GM12878 (cell line): ENCODE results near the gene UBALD2. TPM values are rescaled to one million over a fixed set of nuclear protein-coding genes. Genes with fewer than 3 reads are reported as not detected.

Experiments
- ATF7 ChIP-seq: fragments of 450-650 bp; IDR thresholded peaks from 2 replicates; pipeline ENCODE4 v1.6.1; 2016; ENCODE audit warnings: low read depth, mild to moderate bottlenecking
- CREM ChIP-seq: IDR thresholded peaks from 2 replicates; pipeline ENCODE4 v1.6.1; 2014; ENCODE audit warnings: antibody characterized with exemption, low read depth
- E2F4 ChIP-seq: IDR thresholded peaks from 2 replicates; pipeline ENCODE4 v1.6.1; 2012; ENCODE audit warnings: low read depth, low read length, improper control_type of control experiment
- ETV6 ChIP-seq, 2 experiments: fragments of 450-650 bp in 1 of 2; IDR thresholded peaks in 1 of 2; conservative IDR thresholded peaks in 1 of 2; 2 replicates each; pipeline ENCODE4 v1.6.1; 2014; ENCODE audit warnings: antibody characterized with exemption in 1 of 2, borderline replicate concordance in 1 of 2, low read depth in 1 of 2, mild to moderate bottlenecking in 1 of 2, moderate library complexity in 1 of 2
- IKZF2 ChIP-seq, 2 experiments: fragments of 450-650 bp; IDR thresholded peaks; 2 replicates each; pipeline ENCODE4 v1.6.1; 2017; ENCODE audit warnings: mild to moderate bottlenecking in 2 of 2, moderate library complexity in 2 of 2
- JUNB ChIP-seq: IDR thresholded peaks from 2 replicates; pipeline ENCODE4 v1.6.1; 2016; ENCODE audit warnings: antibody characterized with exemption, mild to moderate bottlenecking
- JUND ChIP-seq: IDR thresholded peaks from 2 replicates; pipeline ENCODE4 v1.6.1; 2012; ENCODE audit warnings: low read depth, mild to moderate bottlenecking, low read length, improper control_type of control experiment, moderate library complexity
- MTA3 ChIP-seq: IDR thresholded peaks from 2 replicates; pipeline ENCODE4 v1.6.1; 2012; ENCODE audit warnings: low read length, inconsistent platforms, borderline replicate concordance
- NBN ChIP-seq: fragments of 450-650 bp; IDR thresholded peaks from 2 replicates; pipeline ENCODE4 v1.6.1; 2016
- PAX5 ChIP-seq: IDR thresholded peaks from 2 replicates; pipeline ENCODE4 v1.6.1; 2011; ENCODE audit warnings: low read depth, low read length, borderline replicate concordance
- PAX8 ChIP-seq: fragments of 450-650 bp; IDR thresholded peaks from 2 replicates; pipeline ENCODE4 v1.6.1; 2017; ENCODE audit warnings: mild to moderate bottlenecking, moderate library complexity
- RCOR1 ChIP-seq: conservative IDR thresholded peaks from 2 replicates; pipeline ENCODE4 v1.6.1; 2012; ENCODE audit warnings: low read depth, low read length, improper control_type of control experiment
- SIN3A ChIP-seq: IDR thresholded peaks from 2 replicates; pipeline ENCODE4 v1.6.1; 2012; ENCODE audit warnings: low read depth, low read length, improper control_type of control experiment
- ZBTB4 ChIP-seq: fragments of 450-650 bp; formaldehyde crosslinking; IDR thresholded peaks from 2 replicates; pipeline ENCODE4 v1.4.0; 2022; ENCODE audit warnings: mild to moderate bottlenecking, moderate library complexity
- polyA plus RNA-seq, 11 experiments: library from polyadenylated mRNA; depleted of rRNA in 4 of 11; unstranded in 6 of 11; stranded (reverse) in 5 of 11; fragments of >200 nt; fragmentation: Nextera tagmentation in 4 of 11; fragmentation: Illumina TruSeq in 1 of 11; extraction: Ambion mirVana in 4 of 11; extraction: Trizol in 1 of 11; gene quantifications; 1 replicate in 1 of 11; 2 replicates in 10 of 11; pipeline versions ENCODE4 v1.2.1 to v1.2.3, GENCODE V29; 2011 to 2016; ENCODE audit warnings: inconsistent platforms in 2 of 11, missing spikeins in 2 of 11, low read depth in 1 of 11
- total RNA-seq, 4 experiments: library from RNA; depleted of rRNA in 3 of 4; stranded (reverse); fragments of >200 nt in 3 of 4; fragmentation: Illumina TruSeq in 1 of 4; extraction: Trizol in 1 of 4; gene quantifications; 2 replicates each; pipeline versions ENCODE4 v1.2.1 to v1.2.3, GENCODE V29; 2013 to 2021
- TF ChIP-seq, protein P1 (sequence below): fragments of 450-650 bp; IDR thresholded peaks from 2 replicates; pipeline ENCODE4 v1.6.1; 2017; ENCODE audit warnings: mild to moderate bottlenecking, moderate library complexity
- TF ChIP-seq, protein P2 (sequence below): IDR thresholded peaks from 2 replicates; pipeline ENCODE4 v1.6.1; 2012; ENCODE audit warnings: low read depth, low read length, improper control_type of control experiment
- TF ChIP-seq, protein P3 (sequence below): fragments of 450-650 bp; IDR thresholded peaks from 2 replicates; pipeline ENCODE4 v1.6.1; 2016; ENCODE audit warnings: mild to moderate bottlenecking
- TF ChIP-seq, protein P4 (sequence below): fragments of 450-650 bp; IDR thresholded peaks from 2 replicates; pipeline ENCODE4 v1.6.1; 2017; ENCODE audit warnings: mild to moderate bottlenecking, low read depth, inconsistent platforms; ENCODE audit not compliant: poor library complexity, severe bottlenecking

The UBALD2 gene
- total and polyA plus RNA-seq, 10 of the 15 experiments (the other 5 are each of a cell fraction or from before 2014, with no cell fraction given): 2.8 to 165 (median 20.6) TPM

DNA sequence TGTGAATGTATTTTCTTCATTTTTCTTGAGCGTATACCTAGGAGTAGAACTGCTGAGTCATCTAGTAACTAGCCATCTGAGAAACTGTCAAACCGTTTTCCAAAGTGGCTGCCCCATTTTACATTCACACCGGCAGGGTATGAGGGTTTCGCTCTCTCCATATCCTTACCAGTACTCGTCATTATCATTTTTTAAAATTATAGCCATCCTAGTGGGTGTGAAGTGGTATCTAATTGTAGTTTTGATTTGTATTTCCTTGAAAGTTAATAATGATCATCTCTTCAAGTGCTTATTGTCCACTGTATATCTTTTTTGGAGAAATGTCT is 30.8 kb upstream of the UBALD2 start (continued):
- TF ChIP-seq, protein P1, sequence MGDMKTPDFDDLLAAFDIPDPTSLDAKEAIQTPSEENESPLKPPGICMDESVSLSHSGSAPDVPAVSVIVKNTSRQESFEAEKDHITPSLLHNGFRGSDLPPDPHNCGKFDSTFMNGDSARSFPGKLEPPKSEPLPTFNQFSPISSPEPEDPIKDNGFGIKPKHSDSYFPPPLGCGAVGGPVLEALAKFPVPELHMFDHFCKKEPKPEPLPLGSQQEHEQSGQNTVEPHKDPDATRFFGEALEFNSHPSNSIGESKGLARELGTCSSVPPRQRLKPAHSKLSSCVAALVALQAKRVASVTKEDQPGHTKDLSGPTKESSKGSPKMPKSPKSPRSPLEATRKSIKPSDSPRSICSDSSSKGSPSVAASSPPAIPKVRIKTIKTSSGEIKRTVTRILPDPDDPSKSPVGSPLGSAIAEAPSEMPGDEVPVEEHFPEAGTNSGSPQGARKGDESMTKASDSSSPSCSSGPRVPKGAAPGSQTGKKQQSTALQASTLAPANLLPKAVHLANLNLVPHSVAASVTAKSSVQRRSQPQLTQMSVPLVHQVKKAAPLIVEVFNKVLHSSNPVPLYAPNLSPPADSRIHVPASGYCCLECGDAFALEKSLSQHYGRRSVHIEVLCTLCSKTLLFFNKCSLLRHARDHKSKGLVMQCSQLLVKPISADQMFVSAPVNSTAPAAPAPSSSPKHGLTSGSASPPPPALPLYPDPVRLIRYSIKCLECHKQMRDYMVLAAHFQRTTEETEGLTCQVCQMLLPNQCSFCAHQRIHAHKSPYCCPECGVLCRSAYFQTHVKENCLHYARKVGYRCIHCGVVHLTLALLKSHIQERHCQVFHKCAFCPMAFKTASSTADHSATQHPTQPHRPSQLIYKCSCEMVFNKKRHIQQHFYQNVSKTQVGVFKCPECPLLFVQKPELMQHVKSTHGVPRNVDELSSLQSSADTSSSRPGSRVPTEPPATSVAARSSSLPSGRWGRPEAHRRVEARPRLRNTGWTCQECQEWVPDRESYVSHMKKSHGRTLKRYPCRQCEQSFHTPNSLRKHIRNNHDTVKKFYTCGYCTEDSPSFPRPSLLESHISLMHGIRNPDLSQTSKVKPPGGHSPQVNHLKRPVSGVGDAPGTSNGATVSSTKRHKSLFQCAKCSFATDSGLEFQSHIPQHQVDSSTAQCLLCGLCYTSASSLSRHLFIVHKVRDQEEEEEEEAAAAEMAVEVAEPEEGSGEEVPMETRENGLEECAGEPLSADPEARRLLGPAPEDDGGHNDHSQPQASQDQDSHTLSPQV: no peak
- peak; percentile 34; the same call in 1 of the 2 replicates for TF ChIP-seq PAX8
- 0 out of 2 replicates have a peak, but pooled peaks have one; percentile 52 for TF ChIP-seq JUND
- no peak; a peak in 1 of 4 replicates for TF ChIP-seq ETV6 (conservative IDR thresholded peaks at IDR 0.05 in 1 of 2, IDR thresholded peaks at IDR 0.05 in 1 of 2; ENCODE audit: borderline replicate concordance in 1 of 2, low read depth in 1 of 2)
- TF ChIP-seq, protein P2, sequence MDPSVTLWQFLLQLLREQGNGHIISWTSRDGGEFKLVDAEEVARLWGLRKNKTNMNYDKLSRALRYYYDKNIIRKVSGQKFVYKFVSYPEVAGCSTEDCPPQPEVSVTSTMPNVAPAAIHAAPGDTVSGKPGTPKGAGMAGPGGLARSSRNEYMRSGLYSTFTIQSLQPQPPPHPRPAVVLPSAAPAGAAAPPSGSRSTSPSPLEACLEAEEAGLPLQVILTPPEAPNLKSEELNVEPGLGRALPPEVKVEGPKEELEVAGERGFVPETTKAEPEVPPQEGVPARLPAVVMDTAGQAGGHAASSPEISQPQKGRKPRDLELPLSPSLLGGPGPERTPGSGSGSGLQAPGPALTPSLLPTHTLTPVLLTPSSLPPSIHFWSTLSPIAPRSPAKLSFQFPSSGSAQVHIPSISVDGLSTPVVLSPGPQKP: no peak
- TF ChIP-seq ATF7: peak; percentile 39; the same call in 1 of the 2 replicates
- TF ChIP-seq RCOR1: no peak
- peak; percentile 90 for TF ChIP-seq JUNB
- TF ChIP-seq PAX5: no peak
- TF ChIP-seq, protein P3, sequence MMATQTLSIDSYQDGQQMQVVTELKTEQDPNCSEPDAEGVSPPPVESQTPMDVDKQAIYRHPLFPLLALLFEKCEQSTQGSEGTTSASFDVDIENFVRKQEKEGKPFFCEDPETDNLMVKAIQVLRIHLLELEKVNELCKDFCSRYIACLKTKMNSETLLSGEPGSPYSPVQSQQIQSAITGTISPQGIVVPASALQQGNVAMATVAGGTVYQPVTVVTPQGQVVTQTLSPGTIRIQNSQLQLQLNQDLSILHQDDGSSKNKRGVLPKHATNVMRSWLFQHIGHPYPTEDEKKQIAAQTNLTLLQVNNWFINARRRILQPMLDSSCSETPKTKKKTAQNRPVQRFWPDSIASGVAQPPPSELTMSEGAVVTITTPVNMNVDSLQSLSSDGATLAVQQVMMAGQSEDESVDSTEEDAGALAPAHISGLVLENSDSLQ: peak; percentile 40; the same call in 1 of the 2 replicates
- 0 out of 2 replicates have a peak, but pooled peaks have one; percentile 35 for TF ChIP-seq MTA3
- TF ChIP-seq IKZF2 (IDR thresholded peaks at IDR 0.05): peak; percentile 82 to 85
- TF ChIP-seq NBN: peak; percentile 55; the same call in 1 of the 2 replicates
- TF ChIP-seq, protein P4, sequence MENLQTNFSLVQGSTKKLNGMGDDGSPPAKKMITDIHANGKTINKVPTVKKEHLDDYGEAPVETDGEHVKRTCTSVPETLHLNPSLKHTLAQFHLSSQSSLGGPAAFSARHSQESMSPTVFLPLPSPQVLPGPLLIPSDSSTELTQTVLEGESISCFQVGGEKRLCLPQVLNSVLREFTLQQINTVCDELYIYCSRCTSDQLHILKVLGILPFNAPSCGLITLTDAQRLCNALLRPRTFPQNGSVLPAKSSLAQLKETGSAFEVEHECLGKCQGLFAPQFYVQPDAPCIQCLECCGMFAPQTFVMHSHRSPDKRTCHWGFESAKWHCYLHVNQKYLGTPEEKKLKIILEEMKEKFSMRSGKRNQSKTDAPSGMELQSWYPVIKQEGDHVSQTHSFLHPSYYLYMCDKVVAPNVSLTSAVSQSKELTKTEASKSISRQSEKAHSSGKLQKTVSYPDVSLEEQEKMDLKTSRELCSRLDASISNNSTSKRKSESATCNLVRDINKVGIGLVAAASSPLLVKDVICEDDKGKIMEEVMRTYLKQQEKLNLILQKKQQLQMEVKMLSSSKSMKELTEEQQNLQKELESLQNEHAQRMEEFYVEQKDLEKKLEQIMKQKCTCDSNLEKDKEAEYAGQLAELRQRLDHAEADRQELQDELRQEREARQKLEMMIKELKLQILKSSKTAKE: no peak
- TF ChIP-seq CREM: peak; percentile 21; the same call in 1 of the 2 replicates
- TF ChIP-seq SIN3A: no peak
- TF ChIP-seq ZBTB4: no peak
- no peak for TF ChIP-seq E2F4
